Neural cell (in vitro differentiated cells): ENCODE data around the gene CAMK1. TPM values are rescaled to one million over a fixed set of nuclear protein-coding genes. Genes with fewer than 3 reads are reported as not detected.

ENCODE experiments used
- H2AFZ ChIP-seq: fragments of 200-600, 300-800 bp; sonication (generic), shearing (Covaris generic); 2 replicates; pipeline ENCODE4 v1.6.0; 2014; ENCODE audit warnings: low read depth, mild to moderate bottlenecking, antibody characterized with exemption, low read length, moderate library complexity
- H3F3A ChIP-seq: fragments of 200-600 bp; shearing (Covaris generic); 2 replicates; pipeline ENCODE4 v1.6.1; 2016; ENCODE audit warnings: mild to moderate bottlenecking, moderate library complexity, mixed read lengths, antibody characterized with exemption, low read length; ENCODE audit not compliant: insufficient read depth, poor library complexity, severe bottlenecking
- H3K27ac ChIP-seq: fragments of 200-600, 300-800 bp; sonication (generic), shearing (Covaris generic); 2 replicates; pipeline ENCODE4 v1.5.1; 2014; ENCODE audit warnings: mild to moderate bottlenecking, low read length, moderate library complexity
- H3K27me3 ChIP-seq: fragments of 300-800, 200-600 bp; sonication (generic), shearing (Covaris generic); 2 replicates; pipeline ENCODE4 v1.6.0; 2014; ENCODE audit warnings: mild to moderate bottlenecking, low read depth, low read length, moderate library complexity; ENCODE audit not compliant: insufficient read depth
- H3K36me3 ChIP-seq: fragments of 300-800, 200-600 bp; sonication (generic), shearing (Covaris generic); 2 replicates; pipeline ENCODE4 v1.5.1; 2014; ENCODE audit warnings: mild to moderate bottlenecking, antibody characterized with exemption, low read length, moderate library complexity; ENCODE audit not compliant: insufficient read depth
- H3K4me2 ChIP-seq: fragments of 300-800, 200-600 bp; sonication (generic), shearing (Covaris generic); 2 replicates; pipeline ENCODE4 v1.6.0; 2014; ENCODE audit warnings: mild to moderate bottlenecking, low read length
- H3K4me3 ChIP-seq: fragments of 300-800, 200-600 bp; sonication (generic), shearing (Covaris generic); 2 replicates; pipeline ENCODE4 v1.5.1; 2014; ENCODE audit warnings: mild to moderate bottlenecking, low read length, moderate library complexity
- H3K79me2 ChIP-seq: fragments of 200-600 bp; shearing (Covaris generic); replicated peaks from 2 replicates; pipeline ENCODE4 v1.6.0; 2014; ENCODE audit warnings: mild to moderate bottlenecking, low read length, moderate library complexity; ENCODE audit not compliant: insufficient read depth
- H3K9ac ChIP-seq: fragments of 300-800, 200-600 bp; sonication (generic), shearing (Covaris generic); 2 replicates; pipeline ENCODE4 v1.6.1; 2016; ENCODE audit warnings: mild to moderate bottlenecking, low read length, mixed read lengths
- H3K9me2 ChIP-seq: fragments of 200-600 bp; shearing (Covaris generic); 2 replicates; pipeline ENCODE4 v1.6.1; 2016; ENCODE audit warnings: mild to moderate bottlenecking, low read length, mixed read lengths; ENCODE audit not compliant: insufficient read depth
- H3K9me3 ChIP-seq: fragments of 200-600, 300-800 bp; sonication (generic), shearing (Covaris generic); 2 replicates; pipeline ENCODE4 v1.6.1; 2016; ENCODE audit warnings: mild to moderate bottlenecking, mixed run types, low read length, moderate library complexity, mixed read lengths
- H4K20me1 ChIP-seq: fragments of 200-600 bp; shearing (Covaris generic); 2 replicates; pipeline ENCODE4 v1.6.1; 2016; ENCODE audit warnings: mild to moderate bottlenecking, mixed run types; ENCODE audit not compliant: insufficient read depth
- CTCF ChIP-seq: fragments of 450-650 bp; IDR thresholded peaks from 2 replicates; pipeline ENCODE4 v1.5.1; 2014; ENCODE audit warnings: antibody characterized with exemption, mild to moderate bottlenecking, moderate library complexity; ENCODE audit not compliant: poor library complexity, severe bottlenecking
- EP300 ChIP-seq: fragments of 450-650 bp; conservative IDR thresholded peaks from 2 replicates; pipeline ENCODE4 v1.6.1; 2014; ENCODE audit warnings: antibody characterized with exemption, mild to moderate bottlenecking, moderate library complexity; ENCODE audit not compliant: poor library complexity, severe bottlenecking
- EZH2 ChIP-seq: fragments of 200-600, 300-800 bp; shearing (Covaris generic), sonication (generic); IDR thresholded peaks from 2 replicates; pipeline ENCODE4 v1.6.1; 2014; ENCODE audit warnings: antibody characterized with exemption, low read length, borderline replicate concordance, mild to moderate bottlenecking; ENCODE audit not compliant: insufficient read depth, poor library complexity, severe bottlenecking
- MXI1 ChIP-seq: fragments of 450-650 bp; conservative IDR thresholded peaks from 2 replicates; pipeline ENCODE4 v1.6.1; 2014; ENCODE audit warnings: antibody characterized with exemption, mild to moderate bottlenecking; ENCODE audit not compliant: poor library complexity, severe bottlenecking
- POLR2AphosphoS5 ChIP-seq: IDR thresholded peaks from 2 replicates; pipeline ENCODE4 v1.6.1; 2012
- RAD21 ChIP-seq: fragments of 450-650 bp; conservative IDR thresholded peaks from 2 replicates; pipeline ENCODE4 v1.6.1; 2014; ENCODE audit warnings: antibody characterized with exemption, mild to moderate bottlenecking, moderate library complexity
- REST ChIP-seq: IDR thresholded peaks from 2 replicates; pipeline ENCODE4 v1.6.1; 2012; ENCODE audit warnings: borderline replicate concordance
- SMC3 ChIP-seq: fragments of 450-650 bp; conservative IDR thresholded peaks from 2 replicates; pipeline ENCODE4 v1.6.1; 2014; ENCODE audit warnings: antibody characterized with exemption, mild to moderate bottlenecking, moderate library complexity; ENCODE audit not compliant: poor library complexity
- TAF1 ChIP-seq: IDR thresholded peaks from 2 replicates; pipeline ENCODE4 v1.6.1; 2012; ENCODE audit warnings: low read depth
- polyA plus RNA-seq: library from polyadenylated mRNA; depleted of rRNA; stranded (reverse); fragments of >200 nt; gene quantifications from 2 replicates; pipeline ENCODE4 v1.2.3, GENCODE V29; 2014

CAMK1 gene
- polyA plus RNA-seq, 1 donor from 2014 or later, result 18.7 TPM

GRCh38 chr3:9780458-9780812 lies 10.7 kb upstream of the CAMK1 start:
- Histone ChIP-seq H3K4me2 (no peak overlapping the region), H3K27me3 (no peaks in the 10 kb centered on the region), H3K9me2 (no peaks in the 10 kb centered on the region), H3K27ac (no peak overlapping the region), H3K9me3 (no peaks in the 10 kb centered on the region), H3K36me3 (no peaks in the 10 kb centered on the region), H3K79me2 (no peaks in the 10 kb centered on the region), H2AFZ (no peak overlapping the region), H3K9ac (no peak overlapping the region), H4K20me1 (no peaks in the 10 kb centered on the region), H3F3A (no peaks in the 10 kb centered on the region), H3K4me3 (no peak overlapping the region)
- TF ChIP-seq POLR2AphosphoS5, result no peak
- TF ChIP-seq MXI1, result no peak
- no peak for TF ChIP-seq SMC3
- TF ChIP-seq CTCF, result no peak
- no peak for TF ChIP-seq REST
- TF ChIP-seq TAF1, result no peak
- no peak for TF ChIP-seq RAD21
- no peak for TF ChIP-seq EP300
- TF ChIP-seq EZH2, result no peak

GRCh38 chr3:9779721-9780457 lies 10.1 kb upstream of the CAMK1 start:
- no peak overlapping the region for H3K27ac ChIP-seq
- no peaks in the 10 kb centered on the region for H3K36me3 ChIP-seq
- no peaks in the 10 kb centered on the region for H3F3A ChIP-seq
- no peak overlapping the region for H3K4me3 ChIP-seq
- no peak overlapping the region for H3K9ac ChIP-seq
- H3K9me2 ChIP-seq, result no peaks in the 10 kb centered on the region
- H3K4me2 ChIP-seq, result no peak overlapping the region
- H4K20me1 ChIP-seq, result no peaks in the 10 kb centered on the region
- TF ChIP-seq REST (no peak), CTCF (no peak), POLR2AphosphoS5 (no peak), EP300 (no peak), TAF1 (no peak), SMC3 (no peak), MXI1 (no peak), RAD21 (no peak), EZH2 (no peak)
- H3K27me3 ChIP-seq, result no peaks in the 10 kb centered on the region
- no peaks in the 10 kb centered on the region for H3K9me3 ChIP-seq
- no peak overlapping the region for H2AFZ ChIP-seq
- no peaks in the 10 kb centered on the region for H3K79me2 ChIP-seq
